Gastrocnemius medialis (tissue), 4 donors: ENCODE results near the gene TSPAN16. TPM values are rescaled to one million over a fixed set of nuclear protein-coding genes. Genes with fewer than 3 reads are reported as not detected.
"Not testable (repeated sequence)": the region's sequence is repeated elsewhere in the genome, so short reads cannot be mapped to it uniquely, and the experiment has no call there.

ENCODE experiments used
- ATAC-seq, 2 donors: fragments of 150-250 bp; one replicate each; pipeline ENCODE4 v1.9.1; 2016
- DNase-seq, 2 donors: peaks; one replicate each; pipeline ENCODE4 v3.0.0-alpha.2; 2019
- H3K27ac ChIP-seq, 4 donors: fragments of 200-600 bp; sonication (generic); 1 replicate in 1 of 4; 2 replicates in 3 of 4; pipeline ENCODE4 v1.5.1; 2016 to 2018; ENCODE audit warnings: mild to moderate bottlenecking in 2 of 4, moderate library complexity in 1 of 4
- H3K27me3 ChIP-seq, 3 donors: fragments of 200-600 bp; sonication (generic) in 2 of 3; 1 replicate in 1 of 3; 2 replicates in 2 of 3; pipeline versions ENCODE4 v1.5.1 to v1.6.0; 2016 to 2019; ENCODE audit warnings: mild to moderate bottlenecking in 1 of 3, moderate library complexity in 1 of 3
- H3K36me3 ChIP-seq, 2 donors: fragments of 200-600 bp; sonication (generic) in 1 of 2; one replicate each; pipeline ENCODE4 v1.5.1; 2017 to 2018
- H3K4me1 ChIP-seq, 2 donors: fragments of 200-600 bp; sonication (generic) in 1 of 2; one replicate each; pipeline ENCODE4 v1.5.1; 2016 to 2017; ENCODE audit warnings: mild to moderate bottlenecking in 2 of 2
- H3K4me3 ChIP-seq, 4 donors: fragments of 200-600 bp; sonication (generic) in 3 of 4; 1 replicate in 1 of 4; 2 replicates in 3 of 4; pipeline ENCODE4 v1.5.1; 2016 to 2019; ENCODE audit warnings: mild to moderate bottlenecking in 2 of 4
- H3K9me3 ChIP-seq, 3 donors: fragments of 200-600 bp; sonication (generic) in 2 of 3; 1 replicate in 1 of 3; 2 replicates in 2 of 3; pipeline ENCODE4 v1.5.1; 2016 to 2019
- POLR2A ChIP-seq, 2 donors: fragments of 450-650 bp; IDR thresholded peaks; one replicate each; pipeline ENCODE4 v1.6.1; 2017; ENCODE audit warnings: antibody characterized with exemption in 2 of 2, mild to moderate bottlenecking in 2 of 2, moderate library complexity in 2 of 2
- in situ Hi-C, 4 donors: fragments of 200-750 bp; cut with MboI; loops; one replicate each; pipeline versions ENCODE4 v1.15.0 to v1.8.0; 2017; ENCODE audit warnings: low sequenced_read_pairs in 4 of 4
- intact Hi-C: fragments of 100-400 bp; cut with DNase I; formaldehyde crosslinking; loops from one replicate; pipeline ENCODE4 v1.15.1; 2023; ENCODE audit warnings: low total_unique reads
- total RNA-seq, 4 donors: library from RNA; depleted of rRNA; stranded (reverse); fragments of >200 nt; gene quantifications; one replicate each; pipeline versions ENCODE4 v1.1.0 to v1.2.3, GENCODE V29; 2016
- TF ChIP-seq, protein P1 (sequence below), 5 experiments: fragments of 450-650 bp in 3 of 5; fragments of 200-600 bp in 2 of 5; sonication (generic) in 2 of 5; IDR thresholded peaks in 4 of 5; conservative IDR thresholded peaks in 1 of 5; 1 replicate in 4 of 5; 2 replicates in 1 of 5; pipeline ENCODE4 v1.5.1; 2016 to 2019; ENCODE audit warnings: antibody characterized with exemption in 5 of 5, mild to moderate bottlenecking in 3 of 5, moderate library complexity in 3 of 5

The TSPAN16 gene
- total RNA-seq, 4 donors from 2014 or later: not detected

DNA sequence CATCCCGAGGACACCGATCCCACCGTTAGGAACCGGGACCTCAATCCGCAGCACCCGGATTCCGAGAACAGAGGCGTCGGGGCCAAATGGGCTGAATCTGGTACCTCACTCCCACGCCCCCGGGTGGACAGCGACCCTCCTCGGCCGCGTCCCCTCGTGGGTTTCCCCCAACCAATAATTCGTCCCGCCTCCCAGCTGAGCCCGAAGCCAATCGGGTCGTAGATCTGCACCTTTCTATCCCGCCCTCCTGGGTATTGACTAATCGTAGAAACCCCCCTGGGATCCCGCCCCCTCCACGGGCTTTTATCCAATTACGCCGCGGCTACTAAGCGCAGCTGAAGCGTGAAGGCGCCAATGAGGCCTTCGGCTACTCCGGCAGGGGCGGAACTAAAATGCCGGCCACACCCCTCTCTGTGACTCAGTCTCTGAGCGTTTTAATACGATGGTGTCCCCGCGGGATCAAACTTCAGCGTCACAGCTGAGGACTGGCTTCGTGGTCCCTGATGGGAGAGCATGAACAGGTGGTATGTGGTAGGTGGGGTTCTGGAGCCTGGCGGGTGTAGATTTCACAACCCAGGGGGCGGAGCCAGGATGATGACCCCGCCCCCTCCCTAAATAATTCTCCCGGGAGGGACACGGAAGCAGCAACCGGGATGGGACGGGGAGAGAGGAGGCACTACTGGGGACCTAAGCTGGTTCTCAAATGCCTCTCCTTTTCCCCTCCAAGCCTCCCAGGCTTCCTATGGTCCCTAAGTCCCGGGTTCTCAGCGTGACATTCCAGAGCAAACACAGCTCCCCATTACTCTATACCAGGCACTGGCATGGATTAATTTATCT is 50.4 kb downstream of the TSPAN16 start, which contains the start of the genes CCDC159 and TMEM205:
Gene CCDC159 (plus strand): TSS at position 416 of the 837 bp plus-strand sequence. CDS start 88 bp downstream, at position 504.
Gene TMEM205 (minus strand): TSS at position 165 of the 837 bp plus-strand sequence. CDS start 649 bp downstream, outside the sequence.
- DNase-seq (peak; percentile 99), ATAC-seq (peak; percentile 95)
- Histone ChIP-seq H3K27me3 (no peaks in the 10 kb centered on the region), H3K9me3 (no peaks in the 10 kb centered on the region), H3K36me3 (peaks cover 0 to 17% of the 10 kb centered on the region in 2 donors), H3K4me3 (peak within 1 kb of the TSS; percentile 78 to 92 (median 84)), H3K27ac (peak within 1 kb of the TSS; percentile 91 to 93 (median 93)), H3K4me1 (peaks cover 21 to 22% of the 10 kb centered on the region in 2 donors)
- intact Hi-C loops (loop anchor here (1.0 kb wide), 1 partner anchor 28 kb away; the partner anchor contains the start of gene SWSAP1), in situ Hi-C loops (no loop called here)
- TF ChIP-seq, protein P1, sequence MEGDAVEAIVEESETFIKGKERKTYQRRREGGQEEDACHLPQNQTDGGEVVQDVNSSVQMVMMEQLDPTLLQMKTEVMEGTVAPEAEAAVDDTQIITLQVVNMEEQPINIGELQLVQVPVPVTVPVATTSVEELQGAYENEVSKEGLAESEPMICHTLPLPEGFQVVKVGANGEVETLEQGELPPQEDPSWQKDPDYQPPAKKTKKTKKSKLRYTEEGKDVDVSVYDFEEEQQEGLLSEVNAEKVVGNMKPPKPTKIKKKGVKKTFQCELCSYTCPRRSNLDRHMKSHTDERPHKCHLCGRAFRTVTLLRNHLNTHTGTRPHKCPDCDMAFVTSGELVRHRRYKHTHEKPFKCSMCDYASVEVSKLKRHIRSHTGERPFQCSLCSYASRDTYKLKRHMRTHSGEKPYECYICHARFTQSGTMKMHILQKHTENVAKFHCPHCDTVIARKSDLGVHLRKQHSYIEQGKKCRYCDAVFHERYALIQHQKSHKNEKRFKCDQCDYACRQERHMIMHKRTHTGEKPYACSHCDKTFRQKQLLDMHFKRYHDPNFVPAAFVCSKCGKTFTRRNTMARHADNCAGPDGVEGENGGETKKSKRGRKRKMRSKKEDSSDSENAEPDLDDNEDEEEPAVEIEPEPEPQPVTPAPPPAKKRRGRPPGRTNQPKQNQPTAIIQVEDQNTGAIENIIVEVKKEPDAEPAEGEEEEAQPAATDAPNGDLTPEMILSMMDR (IDR thresholded peaks at IDR 0.05 in 4 of 5, conservative IDR thresholded peaks at IDR 0.05 in 1 of 5): peak in 1 of 5 experiments; percentile 11
- TF ChIP-seq POLR2A (IDR thresholded peaks at IDR 0.05): peak; percentile 75 to 91

GRCh38 chr19:11347546-11348039 is 51.6 kb downstream of the TSPAN16 start:
- no peak for DNase-seq
- Histone ChIP-seq H3K4me1 (peaks cover 21 to 22% of the 10 kb centered on the region in 2 donors), H3K27ac (peak overlapping the region; percentile 91 to 93 (median 93)), H3K36me3 (peaks cover 0 to 6% of the 10 kb centered on the region in 2 donors), H3K9me3 (no peaks in the 10 kb centered on the region), H3K27me3 (no peaks in the 10 kb centered on the region), H3K4me3 (no peak overlapping the region)
- intact Hi-C loops: no loop called here
- no peak for ATAC-seq
- TF ChIP-seq, protein P1 (IDR thresholded peaks at IDR 0.05 in 4 of 5, conservative IDR thresholded peaks at IDR 0.05 in 1 of 5): no peak
- TF ChIP-seq POLR2A (IDR thresholded peaks at IDR 0.05): no peak
- in situ Hi-C loops: no loop called here

GRCh38 chr19:11349171-11349570 is 53.2 kb downstream of the TSPAN16 start:
- TF ChIP-seq POLR2A (IDR thresholded peaks at IDR 0.05): no peak
- TF ChIP-seq, protein P1 (IDR thresholded peaks at IDR 0.05 in 4 of 5, conservative IDR thresholded peaks at IDR 0.05 in 1 of 5): no peak
- ATAC-seq (no peak), DNase-seq (no peak)
- peaks cover 19 to 20% of the 10 kb centered on the region in 2 donors for H3K4me1 ChIP-seq
- H3K27ac ChIP-seq: no peak overlapping the region
- no peak overlapping the region for H3K4me3 ChIP-seq
- H3K36me3 ChIP-seq: no peaks in the 10 kb centered on the region
- no peaks in the 10 kb centered on the region for H3K27me3 ChIP-seq
- intact Hi-C loops: no loop called here
- no peaks in the 10 kb centered on the region for H3K9me3 ChIP-seq
- in situ Hi-C loops: no loop called here

DNA sequence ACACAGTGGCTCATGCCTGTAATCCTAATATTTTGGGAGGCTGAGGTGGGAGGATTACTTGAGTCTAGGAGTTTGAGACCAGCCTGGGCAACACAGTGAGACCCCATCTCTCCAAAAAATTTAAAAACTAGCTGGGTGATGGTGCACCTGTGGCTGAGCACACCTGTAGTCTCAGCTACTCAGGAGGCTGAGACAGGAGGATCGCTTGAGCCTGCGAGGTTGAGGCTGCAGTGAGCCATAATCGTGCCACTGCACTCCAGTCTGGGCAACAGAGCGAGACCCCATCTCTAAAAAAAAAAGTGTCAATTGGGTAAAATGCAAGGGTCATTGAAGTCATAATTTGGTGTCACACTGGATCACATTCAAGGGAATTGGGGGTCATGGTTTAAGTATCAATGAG is 58.1 kb downstream of the TSPAN16 start:
- in situ Hi-C loops, ATAC-seq, H3K9me3 ChIP-seq, intact Hi-C loops, H3K4me3 ChIP-seq, H3K27ac ChIP-seq, DNase-seq, H3K36me3 ChIP-seq, H3K4me1 ChIP-seq, H3K27me3 ChIP-seq: not testable (repeated sequence)
